Duodenal mucosa (tissue), 2 donors: ENCODE measurements around the gene GALNT12.

ENCODE experiments used
- H3K27ac ChIP-seq: one replicate; pipeline ENCODE4 v1.7.0; 2013; ENCODE audit warnings: low read depth, low read length
- H3K27me3 ChIP-seq, 2 donors: one replicate each; pipeline ENCODE4 v1.7.0; 2013; ENCODE audit warnings: low read length in 2 of 2, control low read depth in 1 of 2; ENCODE audit not compliant: insufficient read depth in 2 of 2, control insufficient read depth in 1 of 2
- H3K36me3 ChIP-seq, 2 donors: one replicate each; pipeline ENCODE4 v1.7.0; 2013; ENCODE audit warnings: low read length in 2 of 2, control low read depth in 1 of 2; ENCODE audit not compliant: insufficient read depth in 2 of 2, control insufficient read depth in 1 of 2
- H3K4me1 ChIP-seq, 2 donors: one replicate each; pipeline ENCODE4 v1.7.0; 2013; ENCODE audit warnings: low read length in 2 of 2, control low read depth in 1 of 2; ENCODE audit not compliant: insufficient read depth in 2 of 2, control insufficient read depth in 1 of 2
- H3K4me3 ChIP-seq, 2 donors: one replicate each; pipeline ENCODE4 v1.7.0; 2013; ENCODE audit warnings: low read length in 2 of 2, low read depth in 1 of 2
- H3K9ac ChIP-seq, 2 donors: one replicate each; pipeline ENCODE4 v1.7.0; 2013; ENCODE audit warnings: low read length in 2 of 2, low read depth in 1 of 2
- H3K9me3 ChIP-seq, 2 donors: one replicate each; pipeline ENCODE4 v1.7.0; 2013; ENCODE audit warnings: low read length in 2 of 2, control low read depth in 1 of 2; ENCODE audit not compliant: control insufficient read depth in 1 of 2

GALNT12 gene

DNA sequence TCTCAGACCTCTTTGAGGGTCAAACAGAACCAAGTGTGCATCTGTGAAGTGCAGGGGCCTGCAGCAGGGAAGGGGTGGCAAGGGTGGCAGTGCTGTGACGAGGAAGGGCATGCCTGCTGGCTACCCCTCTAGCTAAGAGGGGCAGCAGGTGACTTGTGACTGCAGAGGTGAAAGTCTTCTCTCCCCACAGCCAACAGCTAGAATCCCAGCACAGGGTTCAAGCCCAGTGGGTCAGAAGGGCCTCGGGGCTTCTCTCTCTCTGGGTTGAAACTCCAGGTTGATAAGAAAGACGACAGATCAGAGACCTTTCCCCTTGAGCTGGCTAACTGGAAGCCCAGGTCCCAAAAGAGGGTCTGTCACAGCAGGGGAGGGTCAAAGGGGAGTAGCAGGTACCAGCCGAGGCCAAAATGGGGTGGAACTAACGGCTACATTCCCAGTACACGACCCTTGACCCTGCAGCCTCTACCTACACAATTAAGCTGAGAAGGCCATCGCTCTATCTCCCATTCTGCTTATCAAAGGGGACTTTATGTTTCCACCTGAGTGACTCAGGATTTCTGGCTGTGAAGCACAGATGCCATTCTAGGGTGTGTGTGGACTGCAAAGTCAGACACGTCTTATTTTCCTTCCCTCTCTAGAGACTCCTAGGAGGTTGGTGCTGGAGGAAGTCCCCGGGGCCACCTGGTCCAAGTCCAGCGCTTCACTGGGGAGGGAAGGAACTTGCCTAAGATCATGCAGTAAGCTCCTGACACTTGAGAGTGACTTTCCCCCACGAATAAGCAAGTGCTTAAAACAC lies 25.7 kb upstream of the GALNT12 start:
- Histone ChIP-seq H3K4me1 (peaks cover 27 to 34% of the 10 kb centered on the region in 2 donors), H3K27me3 (no peaks in the 10 kb centered on the region), H3K9me3 (no peaks in the 10 kb centered on the region), H3K27ac (peak overlapping the region; percentile 48), H3K36me3 (peaks cover 4 to 12% of the 10 kb centered on the region in 2 donors), H3K4me3 (no peak overlapping the region), H3K9ac (no peak overlapping the region)

DNA sequence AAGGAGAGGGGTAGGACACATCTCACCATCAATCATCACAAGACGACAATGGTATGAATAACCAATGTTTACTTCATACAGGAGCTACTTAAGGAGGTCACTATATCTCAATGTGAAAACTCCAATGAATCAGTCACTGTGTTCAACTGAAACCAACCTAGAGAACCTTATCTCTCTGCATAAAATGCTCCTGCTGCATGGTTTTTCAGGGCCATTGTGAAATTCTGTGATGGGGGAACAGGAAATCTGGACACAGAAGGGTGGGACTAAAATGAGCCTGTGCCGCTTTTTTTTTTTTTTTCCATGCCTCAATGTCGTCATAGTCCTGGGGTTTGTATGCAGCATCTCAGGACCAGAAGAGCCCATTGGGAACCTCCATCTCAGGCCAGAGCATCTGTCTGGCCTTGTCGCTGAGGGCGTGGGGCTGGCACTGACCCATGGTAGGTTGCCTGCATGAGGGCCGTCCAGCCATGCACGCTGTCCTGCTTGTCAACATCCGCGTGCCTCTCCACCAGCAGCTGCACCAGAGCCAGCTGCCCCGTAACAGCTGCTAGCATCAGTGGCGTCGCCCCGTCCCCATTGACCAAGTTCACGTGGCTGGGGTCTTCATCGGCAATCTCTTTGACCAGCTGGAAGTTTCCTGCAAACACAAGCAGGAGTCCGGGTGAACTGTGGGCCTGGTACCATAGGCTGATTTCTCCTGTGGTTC lies 23.8 kb upstream of the GALNT12 start:
- Histone ChIP-seq H3K27me3 (no peaks in the 10 kb centered on the region), H3K4me3 (no peak overlapping the region), H3K36me3 (peaks cover 12 to 18% of the 10 kb centered on the region in 2 donors), H3K27ac (no peak overlapping the region), H3K9ac (no peak overlapping the region), H3K9me3 (no peaks in the 10 kb centered on the region), H3K4me1 (peaks cover 28% of the 10 kb centered on the region in 2 donors)

DNA sequence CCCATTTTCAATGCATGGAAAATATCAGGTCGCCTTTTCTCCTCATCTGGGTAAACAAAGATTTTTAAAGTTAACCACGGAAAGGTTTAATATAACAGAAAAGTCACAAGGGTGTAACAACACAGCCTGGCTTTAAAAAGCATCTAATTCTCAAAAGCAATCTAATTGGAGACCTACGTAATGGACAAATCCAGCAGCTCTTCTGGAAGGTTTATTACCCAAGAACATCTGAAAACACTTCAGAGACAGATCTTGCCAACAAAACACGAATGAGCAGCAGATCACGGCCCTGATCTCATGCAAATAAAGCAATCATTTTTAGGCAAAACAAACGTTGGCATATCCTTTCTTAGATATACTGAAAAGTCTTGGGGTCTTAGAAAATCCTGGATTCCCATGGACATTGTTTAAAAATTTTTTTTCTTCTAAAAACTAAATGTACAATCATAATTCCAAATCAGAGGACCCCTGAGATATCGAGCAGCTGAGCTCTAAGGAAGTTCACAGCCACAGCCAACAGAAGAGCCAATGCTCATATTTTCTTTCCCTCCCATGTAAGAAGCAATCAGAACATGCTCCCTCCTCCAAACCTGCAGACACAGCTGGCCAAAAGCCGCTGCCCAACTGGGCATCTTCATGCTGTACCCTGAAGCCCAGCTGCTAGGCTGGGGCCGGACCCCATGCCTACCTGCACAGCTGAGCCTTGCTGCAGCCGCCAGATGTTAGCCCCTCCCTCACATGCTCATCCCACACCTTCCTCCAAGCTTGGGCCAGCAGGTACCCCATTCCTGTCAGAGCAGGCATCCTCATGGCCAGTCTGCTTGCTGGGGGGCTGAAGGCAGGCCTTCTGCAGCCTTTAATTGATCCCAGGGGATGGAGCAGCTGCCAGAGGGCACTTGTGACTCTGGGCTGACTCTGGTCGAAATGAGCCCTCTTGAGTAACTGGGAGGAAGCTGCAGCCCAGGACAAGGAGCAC lies 22.4 kb upstream of the GALNT12 start:
- H3K27me3 ChIP-seq = no peaks in the 10 kb centered on the region
- H3K4me3 ChIP-seq = no peak overlapping the region
- peaks cover 21 to 22% of the 10 kb centered on the region in 2 donors for H3K4me1 ChIP-seq
- no peaks in the 10 kb centered on the region for H3K9me3 ChIP-seq
- peaks cover 12 to 27% of the 10 kb centered on the region in 2 donors for H3K36me3 ChIP-seq
- no peak overlapping the region for H3K9ac ChIP-seq
- no peak overlapping the region for H3K27ac ChIP-seq

DNA sequence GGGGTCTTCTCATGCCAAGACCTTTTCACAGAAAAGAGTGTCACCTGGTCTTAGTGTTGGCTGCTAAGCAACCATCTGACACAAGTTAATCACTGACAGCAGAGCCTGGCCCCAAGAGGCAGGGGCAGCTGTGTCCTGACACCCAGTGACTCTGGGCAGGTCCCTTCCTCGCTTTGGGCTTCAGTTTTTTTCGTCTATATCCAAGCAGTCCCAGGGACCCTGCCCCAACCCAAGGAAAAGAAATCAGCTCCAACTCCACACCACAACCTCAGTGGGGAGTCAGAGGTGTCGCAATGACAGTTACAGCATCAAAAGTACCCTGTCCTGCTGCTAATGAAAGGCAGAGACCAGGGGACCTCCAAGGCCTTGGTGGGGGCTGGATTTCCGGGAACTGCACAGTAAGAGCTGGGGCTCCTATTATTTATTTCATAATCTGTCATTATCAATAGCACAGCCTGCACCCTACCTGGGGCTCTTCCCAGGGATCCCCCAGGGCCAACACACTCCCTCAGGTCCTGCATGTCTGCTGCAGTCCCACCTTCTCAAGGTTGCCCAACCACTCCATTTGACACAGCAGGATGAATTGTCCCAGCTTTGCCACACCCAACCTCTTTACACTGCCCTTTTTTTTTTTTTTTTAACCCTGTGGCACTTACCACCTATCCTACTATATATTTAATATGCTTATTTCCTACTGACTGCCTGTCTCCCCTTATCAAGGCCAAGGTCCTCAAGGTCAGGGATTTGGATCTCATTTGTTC lies 20.5 kb upstream of the GALNT12 start:
- Histone ChIP-seq H3K4me3 (no peak overlapping the region), H3K36me3 (peaks cover 12 to 31% of the 10 kb centered on the region in 2 donors), H3K9ac (no peak overlapping the region), H3K27ac (no peak overlapping the region), H3K9me3 (no peaks in the 10 kb centered on the region), H3K4me1 (peaks cover 13 to 27% of the 10 kb centered on the region in 2 donors), H3K27me3 (no peaks in the 10 kb centered on the region)

DNA sequence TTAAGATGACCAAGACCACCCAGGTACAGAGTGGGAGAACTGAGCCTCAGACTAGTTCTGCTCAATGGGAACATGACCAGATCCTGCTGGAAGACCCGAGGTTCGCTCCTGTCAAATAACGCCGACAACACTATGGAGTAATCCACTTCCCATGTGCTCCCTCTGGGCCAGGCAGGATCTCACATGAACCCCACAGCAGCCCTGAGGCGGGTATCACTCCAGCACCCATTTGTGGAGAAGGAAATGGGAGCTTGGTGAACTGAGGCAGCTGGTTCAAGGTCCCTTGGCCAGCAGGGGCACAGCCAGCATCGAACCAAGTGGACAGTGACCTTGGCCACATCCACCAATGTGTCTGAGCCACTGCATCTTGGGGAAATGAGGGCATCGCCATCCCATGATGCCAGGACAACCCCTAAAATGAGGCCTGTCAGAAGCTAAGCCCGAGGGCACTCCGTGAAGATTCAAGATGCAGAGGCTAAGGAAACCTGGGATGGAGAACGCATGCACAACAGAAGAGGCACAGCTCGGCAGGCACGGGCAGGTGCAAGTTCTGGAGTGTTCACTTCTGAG lies 19.6 kb upstream of the GALNT12 start:
- H3K36me3 ChIP-seq = peaks cover 12 to 31% of the 10 kb centered on the region in 2 donors
- H3K4me1 ChIP-seq = peaks cover 10 to 22% of the 10 kb centered on the region in 2 donors
- H3K27ac ChIP-seq = no peak overlapping the region
- H3K9me3 ChIP-seq = no peaks in the 10 kb centered on the region
- H3K4me3 ChIP-seq = no peak overlapping the region
- H3K27me3 ChIP-seq = no peaks in the 10 kb centered on the region
- H3K9ac ChIP-seq = no peak overlapping the region

DNA sequence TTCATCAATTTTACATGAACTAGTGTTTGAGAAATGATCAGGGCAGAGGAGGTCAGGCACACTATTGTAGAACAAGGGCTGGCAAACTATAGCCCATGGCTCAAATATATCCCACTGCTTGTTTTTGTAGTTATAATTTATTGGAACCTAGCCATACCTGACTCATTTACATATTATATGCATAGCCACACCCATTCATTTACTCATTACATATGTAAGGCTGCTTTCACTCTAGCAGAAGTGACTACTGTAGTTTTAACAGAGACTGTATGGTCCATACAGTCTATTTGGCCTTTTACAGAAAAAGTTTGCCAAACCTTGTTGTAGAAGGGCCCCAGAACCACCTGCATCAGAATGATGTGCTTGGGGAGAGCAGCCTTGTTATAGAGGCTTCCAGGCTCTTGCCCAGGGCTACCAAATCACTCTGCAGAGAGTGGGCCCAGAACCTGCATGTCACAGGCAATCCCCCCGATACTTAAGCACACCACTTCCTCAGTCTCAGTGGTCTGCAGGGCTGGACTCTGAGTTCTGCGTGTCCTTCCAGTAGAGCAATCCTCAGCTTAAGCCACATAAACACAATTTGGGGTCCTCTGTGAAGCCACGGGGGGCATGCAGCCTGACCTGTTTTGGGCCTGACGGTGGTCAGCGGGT lies 17.9 kb upstream of the GALNT12 start:
- no peaks in the 10 kb centered on the region for H3K27me3 ChIP-seq
- no peaks in the 10 kb centered on the region for H3K9me3 ChIP-seq
- H3K9ac ChIP-seq = no peak overlapping the region
- H3K27ac ChIP-seq = no peak overlapping the region
- H3K4me3 ChIP-seq = no peak overlapping the region
- H3K4me1 ChIP-seq = peaks cover 13 to 22% of the 10 kb centered on the region in 2 donors
- H3K36me3 ChIP-seq = peaks cover 8 to 22% of the 10 kb centered on the region in 2 donors

DNA sequence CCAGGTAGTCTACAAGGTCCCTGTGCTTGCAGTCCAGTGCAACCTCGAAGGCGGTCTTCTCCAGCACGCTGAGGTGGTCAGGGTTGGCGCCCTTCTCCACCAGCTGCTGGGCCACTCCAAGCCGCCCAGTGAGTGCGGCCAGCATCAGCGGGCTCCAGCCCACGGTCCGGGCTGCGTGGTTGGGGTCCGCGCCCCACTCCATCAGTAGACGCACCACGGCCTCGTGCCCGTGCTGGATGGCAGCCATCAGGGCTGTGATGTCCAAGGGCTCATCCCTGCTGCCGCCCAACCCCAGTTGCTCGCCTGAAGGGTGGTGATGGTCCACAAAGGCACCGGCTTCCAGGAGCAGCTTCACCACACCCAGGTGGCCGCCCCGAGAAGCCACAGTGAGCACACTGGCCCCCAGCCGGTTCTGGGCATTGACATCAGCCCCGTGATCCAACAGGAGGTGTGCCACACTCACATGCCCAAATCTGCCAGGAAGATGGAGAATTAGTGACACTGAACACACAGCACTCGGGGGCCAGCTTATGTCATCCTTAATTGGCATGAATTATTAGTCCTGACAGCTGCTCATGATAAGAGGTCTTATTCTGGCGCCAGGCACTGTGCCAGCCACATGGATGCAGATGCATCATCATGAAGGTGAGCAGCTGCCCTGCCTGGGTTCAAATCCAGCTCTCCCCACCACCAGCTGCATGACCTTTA lies 17.2 kb upstream of the GALNT12 start:
- H3K4me3 ChIP-seq = no peak overlapping the region
- no peak overlapping the region for H3K27ac ChIP-seq
- H3K9me3 ChIP-seq = no peaks in the 10 kb centered on the region
- peaks cover 8 to 22% of the 10 kb centered on the region in 2 donors for H3K36me3 ChIP-seq
- H3K27me3 ChIP-seq = no peaks in the 10 kb centered on the region
- H3K4me1 ChIP-seq = peaks cover 16 to 26% of the 10 kb centered on the region in 2 donors
- H3K9ac ChIP-seq = no peak overlapping the region

DNA sequence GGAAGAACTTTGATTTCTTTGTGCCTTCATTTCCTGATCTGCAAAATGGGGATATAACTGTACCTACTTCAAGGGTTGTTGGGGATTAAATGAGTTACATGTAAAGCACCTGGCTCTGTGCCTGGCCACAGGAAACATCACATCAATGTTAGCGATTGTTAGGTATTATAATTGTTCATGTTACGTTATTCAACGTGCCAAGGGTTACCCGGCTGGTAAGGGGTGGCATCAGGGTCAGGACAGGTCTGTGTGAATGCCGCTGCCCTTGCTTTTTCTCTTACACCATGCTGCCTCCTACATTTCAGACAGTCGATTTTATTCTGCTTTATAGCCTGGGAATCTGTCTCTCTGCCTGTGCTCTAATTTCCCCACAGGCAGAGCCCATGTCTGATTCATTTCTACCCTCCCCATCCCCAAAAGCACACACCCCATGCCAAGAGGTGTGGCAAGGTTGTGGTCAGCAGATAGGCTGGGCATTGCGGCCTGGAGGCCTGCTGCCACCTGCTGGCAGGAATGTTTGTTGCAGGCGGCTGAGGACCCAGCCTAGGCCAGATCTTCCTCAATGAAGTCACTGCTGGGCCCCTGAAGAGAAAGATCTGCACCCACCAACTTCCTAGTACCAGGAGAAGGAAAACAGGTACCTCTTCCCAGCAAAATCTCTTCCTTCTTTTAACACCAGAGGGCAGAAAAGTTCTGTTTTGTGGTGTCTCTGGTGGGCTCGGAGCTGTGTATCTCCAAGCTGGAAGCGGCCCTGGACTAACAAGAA lies 16.4 kb upstream of the GALNT12 start:
- Histone ChIP-seq H3K9me3 (no peaks in the 10 kb centered on the region), H3K4me3 (no peak overlapping the region), H3K9ac (no peak overlapping the region), H3K4me1 (peaks cover 20 to 31% of the 10 kb centered on the region in 2 donors), H3K36me3 (peaks cover 8 to 19% of the 10 kb centered on the region in 2 donors), H3K27me3 (no peaks in the 10 kb centered on the region), H3K27ac (no peak overlapping the region)
